22Rv1 (cell line): ENCODE measurements around the gene FAIM.

ENCODE experiments used
- ZFX ChIP-seq: fragments of 450-650 bp; IDR thresholded peaks from 2 replicates; pipeline ENCODE4 v1.6.1; 2017; ENCODE audit warnings: antibody characterized with exemption, borderline replicate concordance
- TF ChIP-seq, protein P1 (sequence below): fragments of 450-650 bp; IDR thresholded peaks from 2 replicates; pipeline ENCODE4 v1.5.1; 2017; ENCODE audit warnings: mild to moderate bottlenecking

DNA sequence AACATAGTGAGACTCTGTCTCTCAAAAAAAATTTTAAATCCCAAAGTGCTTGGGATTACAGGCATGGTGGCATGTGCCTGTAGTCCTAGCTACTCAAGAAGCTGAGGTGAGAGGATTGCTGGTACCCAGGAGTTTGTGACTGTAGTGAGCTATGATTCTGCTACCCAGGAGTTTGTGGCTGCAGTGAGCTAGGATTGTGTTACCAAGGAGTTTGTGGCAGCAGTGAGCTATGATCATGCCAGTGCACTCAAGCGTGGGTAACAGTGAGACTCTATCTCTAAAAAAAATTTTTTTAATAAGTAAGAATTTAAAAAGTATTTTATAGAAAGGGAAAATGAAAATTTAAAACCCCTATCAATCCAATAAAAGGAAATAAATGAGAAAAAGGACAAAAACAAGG, 69.5 kb downstream of the FAIM start:
- TF ChIP-seq, protein P1, sequence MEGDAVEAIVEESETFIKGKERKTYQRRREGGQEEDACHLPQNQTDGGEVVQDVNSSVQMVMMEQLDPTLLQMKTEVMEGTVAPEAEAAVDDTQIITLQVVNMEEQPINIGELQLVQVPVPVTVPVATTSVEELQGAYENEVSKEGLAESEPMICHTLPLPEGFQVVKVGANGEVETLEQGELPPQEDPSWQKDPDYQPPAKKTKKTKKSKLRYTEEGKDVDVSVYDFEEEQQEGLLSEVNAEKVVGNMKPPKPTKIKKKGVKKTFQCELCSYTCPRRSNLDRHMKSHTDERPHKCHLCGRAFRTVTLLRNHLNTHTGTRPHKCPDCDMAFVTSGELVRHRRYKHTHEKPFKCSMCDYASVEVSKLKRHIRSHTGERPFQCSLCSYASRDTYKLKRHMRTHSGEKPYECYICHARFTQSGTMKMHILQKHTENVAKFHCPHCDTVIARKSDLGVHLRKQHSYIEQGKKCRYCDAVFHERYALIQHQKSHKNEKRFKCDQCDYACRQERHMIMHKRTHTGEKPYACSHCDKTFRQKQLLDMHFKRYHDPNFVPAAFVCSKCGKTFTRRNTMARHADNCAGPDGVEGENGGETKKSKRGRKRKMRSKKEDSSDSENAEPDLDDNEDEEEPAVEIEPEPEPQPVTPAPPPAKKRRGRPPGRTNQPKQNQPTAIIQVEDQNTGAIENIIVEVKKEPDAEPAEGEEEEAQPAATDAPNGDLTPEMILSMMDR: no peak
- TF ChIP-seq ZFX: no peak
